GM19023 (cell line): ENCODE data around the gene SLC39A11.

Experiments used
- ATAC-seq: cut with Tn5 transposase; IDR thresholded peaks from one replicate; pipeline ENCODE4 v1.9.1; 2021; ENCODE audit warnings: mild to moderate bottlenecking, moderate library complexity; ENCODE audit not compliant: unreplicated experiment

Gene SLC39A11

GRCh38 chr17:72883351-72883750 is 209.1 kb downstream of the SLC39A11 start:
- ATAC-seq = no peak

DNA sequence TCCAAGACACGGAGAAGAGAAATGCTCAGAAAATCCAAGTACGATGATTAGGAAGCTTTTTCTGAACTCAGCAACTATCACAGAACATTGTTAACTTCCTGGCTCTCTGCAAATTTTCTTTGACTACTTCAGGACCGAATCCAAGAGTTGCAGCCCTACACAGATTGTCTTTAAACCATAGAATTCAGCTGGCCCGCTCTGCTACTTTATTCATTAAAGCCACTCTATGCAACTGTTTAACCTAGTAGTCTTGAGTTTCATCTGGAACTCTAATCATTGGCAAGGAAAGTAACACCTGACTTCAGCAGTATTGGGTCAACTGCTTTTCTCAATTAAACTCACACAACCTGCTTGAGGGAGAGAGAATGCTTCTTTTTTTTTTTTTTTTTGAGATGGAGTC is 210.1 kb downstream of the SLC39A11 start:
- no peak for ATAC-seq

GRCh38 chr17:72879877-72880276 is 212.6 kb downstream of the SLC39A11 start:
- ATAC-seq = no peak

DNA sequence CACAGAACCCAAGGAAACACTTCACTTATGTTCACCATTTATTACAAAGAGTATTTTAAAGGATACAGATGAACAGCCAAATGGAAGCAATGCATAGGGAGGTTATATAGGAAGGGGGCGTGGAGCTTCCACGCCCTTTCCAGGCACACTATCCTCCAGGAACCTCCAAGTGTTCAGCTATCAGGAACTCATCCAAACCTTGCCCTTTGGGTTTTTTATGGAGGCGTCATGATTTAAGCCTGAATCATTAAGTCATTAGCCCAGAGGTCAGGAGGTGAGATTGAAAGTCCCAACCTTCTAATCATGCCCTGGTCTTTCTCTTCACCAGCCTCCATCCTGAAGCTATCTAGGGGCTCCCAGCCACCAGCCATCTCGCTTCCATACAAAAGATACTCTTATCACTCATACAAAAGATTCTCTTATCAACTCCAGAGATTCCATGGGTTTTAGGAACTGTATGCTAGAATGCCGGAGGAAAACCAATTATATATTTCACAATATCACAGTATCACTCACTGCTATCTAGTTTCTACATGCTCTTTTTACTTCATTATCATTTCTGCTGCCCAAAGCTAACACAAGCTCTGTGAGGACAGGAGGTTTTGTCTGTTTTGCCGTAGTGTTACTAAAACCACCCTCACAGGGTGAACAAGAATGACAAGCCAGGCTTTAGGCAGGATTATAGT is 213.4 kb downstream of the SLC39A11 start:
- no peak for ATAC-seq

DNA sequence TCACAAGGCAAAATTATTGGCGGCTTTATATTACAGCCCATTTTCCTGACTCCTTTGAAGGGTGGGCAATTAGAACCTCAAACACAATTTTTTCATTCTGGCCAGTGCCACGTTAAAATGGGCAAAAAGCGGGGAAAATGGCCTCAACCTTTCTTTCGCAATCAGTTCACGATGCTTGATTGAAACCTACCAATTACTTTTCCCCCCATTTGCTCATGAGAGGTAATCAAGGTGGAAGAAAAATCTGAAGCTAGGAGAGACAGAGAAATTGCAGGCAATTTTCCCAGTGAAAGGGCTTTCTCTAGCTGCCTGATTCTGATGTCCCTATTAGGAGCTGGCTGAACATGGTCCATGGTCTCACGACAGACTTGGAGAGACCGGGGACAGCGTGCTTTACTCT is 215.1 kb downstream of the SLC39A11 start:
- no peak for ATAC-seq

DNA sequence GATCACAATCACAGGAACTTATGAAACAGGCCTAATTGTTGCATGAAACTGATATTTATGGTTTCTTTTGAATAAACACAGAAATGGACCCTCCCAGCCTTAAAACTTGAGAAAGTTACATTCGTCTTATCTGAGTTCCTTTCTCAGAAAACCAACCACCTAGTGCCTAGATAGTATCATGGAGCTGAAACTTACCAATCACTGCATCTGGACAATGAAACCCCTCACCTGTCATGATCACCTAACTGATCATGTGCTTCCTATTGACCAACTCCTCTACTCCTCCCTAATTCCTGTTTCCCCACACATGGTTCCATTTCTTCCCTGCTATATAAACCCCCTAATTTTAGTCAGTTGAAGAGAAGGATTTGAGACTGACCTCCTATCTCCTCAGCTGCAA is 216.1 kb downstream of the SLC39A11 start:
- ATAC-seq = no peak

- ATAC-seq = no peak
Observed at GRCh38 chr17:72875361-72875760, 217.1 kb downstream of the SLC39A11 start.

DNA sequence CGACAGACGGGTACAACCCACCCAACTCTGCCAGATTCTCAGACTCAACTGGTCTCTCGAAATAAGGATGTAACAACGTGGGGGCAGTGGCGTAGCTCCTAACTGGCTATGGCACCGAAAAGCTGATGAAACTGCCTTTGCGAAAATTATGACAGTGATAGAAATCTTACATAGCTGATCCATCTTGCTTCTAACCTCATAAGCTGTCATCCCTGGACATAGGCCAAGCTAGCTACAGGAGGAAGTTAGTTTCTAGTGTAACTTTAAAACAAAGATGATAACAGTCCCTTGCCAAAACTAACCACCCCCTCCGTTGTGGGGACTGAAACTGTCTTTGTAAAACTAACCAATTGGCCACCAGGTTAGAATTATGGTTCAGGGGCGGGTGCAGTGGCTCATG is 220.1 kb downstream of the SLC39A11 start:
- no peak for ATAC-seq

DNA sequence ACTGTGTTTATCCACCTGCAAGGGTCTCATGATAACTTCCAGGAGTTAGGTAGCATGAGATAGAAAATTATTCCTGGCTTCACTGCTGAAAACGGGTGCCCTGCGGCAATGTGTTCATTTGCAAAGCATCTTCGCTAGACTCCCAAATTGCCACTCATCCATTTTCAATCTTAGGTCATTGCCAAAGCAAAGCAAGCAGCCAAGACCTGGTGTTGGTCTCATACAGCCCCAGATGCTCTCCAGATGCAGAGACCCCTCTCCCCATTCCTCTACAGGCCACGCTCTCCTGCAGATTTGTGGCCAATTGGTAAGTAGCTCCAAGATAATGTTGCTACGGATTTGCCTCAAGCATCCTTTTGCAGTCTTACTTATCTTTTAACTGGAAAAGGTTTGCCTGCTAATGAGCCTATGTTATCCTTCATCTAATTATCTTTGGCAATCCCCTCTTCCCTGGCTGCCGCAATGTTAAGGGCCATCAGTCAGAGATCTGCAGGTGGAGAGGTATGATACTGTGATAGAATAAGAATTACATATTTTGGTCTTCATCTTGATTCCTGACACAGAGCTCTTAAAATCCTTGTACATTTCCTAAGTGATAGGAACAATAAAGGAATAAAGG is 222.0 kb downstream of the SLC39A11 start:
- no peak for ATAC-seq

DNA sequence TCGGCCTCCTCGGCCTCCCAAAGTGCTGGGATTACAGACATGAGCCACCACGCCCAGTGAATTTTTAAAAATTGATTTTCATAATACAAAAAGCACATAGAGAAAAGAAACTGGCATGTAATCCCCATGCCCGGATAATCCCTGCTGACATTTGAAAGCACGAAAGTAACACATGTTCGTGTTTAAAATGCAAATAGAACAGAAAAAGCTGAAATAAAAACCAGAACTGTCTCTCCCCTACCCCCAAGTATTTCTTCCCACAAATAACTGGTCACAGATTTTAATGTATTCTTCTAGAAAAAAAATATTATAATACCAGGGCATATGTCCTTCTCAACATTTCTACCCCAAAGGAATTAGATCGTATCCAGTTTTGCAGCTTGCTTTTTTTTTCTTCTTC is 222.9 kb downstream of the SLC39A11 start:
- no peak for ATAC-seq

GRCh38 chr17:72865954-72866353 is 226.5 kb downstream of the SLC39A11 start:
- no peak for ATAC-seq

- peak; percentile 68 for ATAC-seq
Observed at GRCh38 chr17:72863526-72864211, 228.8 kb downstream of the SLC39A11 start.

DNA sequence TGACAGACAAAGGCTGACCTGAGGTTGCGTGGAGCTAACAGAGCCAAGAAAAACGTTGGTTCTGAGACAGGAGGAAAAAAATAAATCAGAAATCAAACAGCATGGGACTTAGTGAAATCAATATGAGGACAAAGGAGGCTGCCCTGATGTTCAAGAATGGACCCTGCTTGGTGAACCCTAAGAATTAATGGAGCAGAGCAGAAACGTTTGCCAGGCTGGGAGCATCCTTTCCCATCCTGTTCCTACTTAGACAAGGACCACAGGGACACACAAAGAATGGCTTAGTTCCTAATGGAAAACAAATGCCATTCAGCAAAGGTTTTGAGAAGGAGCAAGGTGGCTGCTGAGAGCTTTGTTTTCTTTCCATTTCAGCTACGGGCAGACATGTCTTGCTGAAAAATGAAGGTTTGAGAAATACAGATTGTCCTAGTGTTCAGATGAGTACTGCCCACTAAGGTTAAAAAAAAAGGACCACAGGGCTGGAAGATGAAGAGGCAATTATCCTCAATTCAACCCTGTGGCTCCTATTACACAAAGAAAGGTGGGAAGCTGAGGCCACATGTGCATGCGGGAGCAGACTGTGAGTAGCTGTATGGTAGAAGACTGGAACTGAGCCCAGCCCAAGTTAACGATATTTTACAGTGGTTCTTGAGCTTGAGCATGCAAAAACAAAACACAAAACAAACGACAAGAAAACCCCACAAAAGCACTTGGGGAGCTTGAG is 230.1 kb downstream of the SLC39A11 start:
- ATAC-seq = no peak

DNA sequence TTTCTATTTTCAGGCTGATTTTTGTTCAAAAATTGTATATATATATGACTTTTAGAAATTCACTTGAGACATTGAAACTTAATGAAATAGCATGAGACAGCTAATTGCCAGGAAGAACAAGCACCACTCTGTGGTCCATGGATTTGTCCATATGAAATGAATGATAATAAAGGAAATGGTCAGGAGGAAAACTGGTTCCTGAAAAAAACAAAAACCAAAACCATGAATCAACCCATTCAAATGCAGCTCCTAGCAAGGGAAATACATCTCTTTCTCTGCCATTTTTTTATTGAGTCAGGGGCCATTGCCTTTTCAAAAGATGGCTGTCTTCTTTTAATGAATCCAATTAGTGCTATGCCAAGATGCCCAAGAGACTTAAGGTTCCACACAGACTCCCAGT is 230.7 kb downstream of the SLC39A11 start:
- no peak for ATAC-seq

DNA sequence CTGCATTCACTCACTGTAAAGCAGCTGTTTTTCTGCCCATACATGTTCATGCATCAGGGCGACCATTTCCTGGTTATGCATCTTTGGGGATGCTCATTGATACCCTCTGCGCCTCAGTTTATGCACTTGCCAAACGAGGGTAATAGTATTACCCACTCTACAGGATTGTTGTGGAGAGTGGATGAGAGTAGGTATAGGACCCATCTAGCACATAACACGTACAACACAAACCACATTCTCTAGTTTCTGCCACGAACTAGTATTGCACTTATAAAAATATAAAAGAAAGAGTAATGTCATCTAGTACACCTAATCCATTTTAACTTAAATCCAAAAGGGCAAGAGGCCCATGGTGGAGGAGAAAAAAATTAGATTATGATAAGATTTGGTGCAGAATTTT is 231.7 kb downstream of the SLC39A11 start:
- ATAC-seq = no peak

- no peak for ATAC-seq
Observed at GRCh38 chr17:72858826-72859495, 233.5 kb downstream of the SLC39A11 start.

GRCh38 chr17:72853440-72854415 is 238.8 kb downstream of the SLC39A11 start:
- no peak for ATAC-seq

- no peak for ATAC-seq
Observed at GRCh38 chr17:72852277-72852938, 240.1 kb downstream of the SLC39A11 start.

DNA sequence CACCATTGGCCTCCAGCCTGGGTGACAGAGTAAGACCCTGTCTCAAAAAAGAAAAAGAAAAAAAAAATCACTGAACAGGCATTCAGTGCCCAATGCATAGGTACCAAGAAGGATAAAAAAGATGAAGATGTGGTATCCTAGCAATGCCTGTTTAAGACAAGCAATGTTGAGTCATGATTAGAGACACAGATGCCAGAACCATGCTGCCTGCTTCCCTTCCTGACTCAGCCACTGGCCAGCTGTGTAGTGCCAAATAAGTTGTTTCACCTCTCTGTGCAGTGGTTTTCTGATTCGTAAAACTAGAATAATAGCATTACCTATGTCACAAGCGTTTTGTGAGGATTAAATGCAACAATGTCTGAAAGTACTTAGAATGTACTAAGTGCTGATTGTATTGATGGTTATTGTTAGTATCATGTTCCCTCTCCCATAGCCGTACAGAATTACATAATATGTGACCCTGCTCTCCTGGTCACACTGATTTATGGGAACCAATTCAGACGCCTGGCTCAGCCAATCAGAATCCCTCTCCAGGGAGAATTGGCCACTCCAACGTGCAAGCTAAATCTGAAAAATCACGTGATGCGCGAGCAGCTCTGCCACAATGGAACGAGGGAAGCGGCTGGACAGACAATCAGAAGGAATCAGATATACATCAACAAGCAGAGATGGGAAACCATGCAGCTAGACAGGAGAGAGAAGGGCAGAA is 241.9 kb downstream of the SLC39A11 start:
- ATAC-seq = no peak
